Coronary artery (tissue), 2 donors: ENCODE results near the gene MSI1.
"Not testable (repeated sequence)": the region's sequence is repeated elsewhere in the genome, so short reads cannot be mapped to it uniquely, and the experiment has no call there.

ENCODE experiments used
- DNase-seq: peaks from one replicate; pipeline ENCODE4 v3.0.0-alpha.2; 2017; ENCODE audit warnings: low spot score
- H3K27ac ChIP-seq, 2 donors: fragments of 200-600 bp; sonication (generic); one replicate each; pipeline ENCODE4 v1.5.1; 2016 to 2019
- H3K4me3 ChIP-seq: fragments of 200-600 bp; sonication (generic); 2 replicates; pipeline ENCODE4 v1.5.1; 2016; ENCODE audit warnings: mild to moderate bottlenecking, moderate library complexity
- CTCF ChIP-seq: fragments of 200-600 bp; sonication (generic); IDR thresholded peaks from one replicate; pipeline ENCODE4 v1.5.1; 2019; ENCODE audit warnings: antibody characterized with exemption

Gene MSI1

DNA sequence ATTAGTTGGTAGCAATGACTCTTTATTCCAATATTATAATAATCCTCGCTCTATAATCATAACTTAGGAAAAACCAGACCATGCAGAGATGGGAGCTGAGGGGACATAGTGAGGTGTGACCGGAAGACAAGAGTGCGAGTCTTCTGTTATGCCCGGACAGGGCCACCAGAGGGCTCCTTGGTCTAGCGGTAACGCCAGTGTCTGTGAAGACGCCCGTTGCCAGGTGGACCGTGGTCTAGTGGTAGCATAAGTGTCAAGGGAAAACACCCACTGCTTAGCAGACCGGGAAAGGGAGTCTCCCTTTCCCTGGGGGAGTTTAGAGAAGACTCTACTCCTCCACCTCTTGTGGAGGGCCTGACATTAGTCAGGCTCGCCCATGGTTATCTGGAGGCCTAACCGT lies 33.5 kb downstream of the MSI1 start:
- not testable (repeated sequence) for DNase-seq

GRCh38 chr12:120332523-120332922 lies 36.4 kb downstream of the MSI1 start:
- no peak for TF ChIP-seq CTCF
- Histone ChIP-seq H3K27ac (no peak overlapping the region), H3K4me3 (no peak overlapping the region)
- DNase-seq = no peak

More for the DNA sequence above, 33.5 kb downstream of the MSI1 start:
- peak; percentile 15 for TF ChIP-seq CTCF
- not testable (repeated sequence) for H3K27ac ChIP-seq, H3K4me3 ChIP-seq

DNA sequence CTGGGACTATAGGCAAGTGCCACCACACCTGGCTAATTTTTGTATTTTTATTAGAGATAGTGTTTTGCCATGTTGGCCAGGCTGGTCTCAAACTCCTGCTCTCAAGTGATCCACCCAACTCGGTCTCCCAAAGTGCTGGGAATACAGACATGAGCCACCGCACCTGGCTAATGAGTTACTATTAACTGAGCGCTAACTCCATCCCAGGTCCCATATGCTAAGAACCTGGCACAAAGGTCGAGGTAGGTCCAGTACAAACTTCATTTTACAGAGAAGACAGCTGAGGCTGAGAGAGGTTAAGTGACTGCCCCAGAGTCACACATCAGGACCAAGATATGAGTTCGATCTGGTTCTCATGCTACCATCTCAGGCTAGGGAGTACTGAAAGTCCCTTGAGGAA lies 36.9 kb downstream of the MSI1 start:
- H3K4me3 ChIP-seq = no peak overlapping the region
- TF ChIP-seq CTCF = no peak

DNA sequence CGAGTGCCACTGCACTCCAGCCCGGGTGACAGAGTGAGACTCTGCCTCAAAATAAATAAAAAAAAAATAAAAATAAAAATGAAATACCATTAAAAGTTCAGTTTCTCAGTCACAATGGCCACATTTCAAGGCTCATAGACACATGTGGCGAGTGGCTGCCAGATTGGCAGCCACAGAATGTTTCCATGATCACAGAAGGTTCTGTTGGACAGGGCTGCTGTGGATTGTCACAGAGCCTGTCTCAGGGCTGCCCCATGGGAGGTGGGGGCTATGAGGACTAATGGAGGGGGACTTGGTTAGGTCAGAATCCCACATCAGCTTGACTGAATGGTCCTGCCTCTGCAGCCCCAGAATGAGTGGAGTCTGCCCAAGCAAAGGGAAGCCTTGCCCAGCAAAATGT lies 37.6 kb downstream of the MSI1 start:
- TF ChIP-seq CTCF = no peak
- no peak for DNase-seq
- no peak overlapping the region for H3K4me3 ChIP-seq
- no peak overlapping the region for H3K27ac ChIP-seq

More for the DNA sequence above, 36.9 kb downstream of the MSI1 start:
- no peak overlapping the region for H3K27ac ChIP-seq
- no peak for DNase-seq

- no peak overlapping the region for H3K27ac ChIP-seq
- DNase-seq = no peak
- no peak for TF ChIP-seq CTCF
- no peak overlapping the region for H3K4me3 ChIP-seq
Measured at GRCh38 chr12:120328228-120328627, 40.7 kb downstream of the MSI1 start.

GRCh38 chr12:120327593-120327992 lies 41.4 kb downstream of the MSI1 start, which contains the start of gene PLA2G1B:
Gene PLA2G1B (minus strand): TSS chr12:120327779. CDS start chr12:120327753, 26 bp downstream.
- Histone ChIP-seq H3K4me3 (no peak within 1 kb of the TSS), H3K27ac (no peak within 1 kb of the TSS)
- no peak for DNase-seq
- no peak for TF ChIP-seq CTCF

DNA sequence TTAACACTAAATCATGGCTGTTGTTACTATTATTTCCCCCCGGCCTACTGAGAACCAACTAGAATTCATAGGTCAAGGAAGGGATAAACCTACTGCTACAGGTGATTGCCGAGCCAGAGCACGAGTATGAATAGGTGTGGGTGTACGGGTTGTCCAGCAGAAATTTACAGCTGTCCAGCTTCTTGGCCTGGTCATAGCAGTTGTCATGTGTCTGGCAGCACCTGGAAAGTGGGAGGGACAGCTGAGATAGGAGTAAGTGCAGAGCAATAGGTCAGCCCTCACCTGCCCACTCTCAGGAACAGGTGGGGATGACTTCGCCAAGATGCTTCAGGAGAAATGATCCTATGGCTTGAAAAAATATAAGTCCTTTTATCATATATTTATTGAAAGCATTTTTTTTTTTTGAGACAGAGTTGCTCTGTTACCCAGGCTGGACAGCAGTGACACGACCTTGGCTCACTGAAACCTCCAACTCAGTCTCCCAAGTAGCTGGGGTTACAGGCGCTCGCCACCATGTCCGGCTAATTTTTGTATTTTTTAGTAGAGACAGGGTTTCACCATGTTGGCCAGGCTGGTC lies 44.0 kb downstream of the MSI1 start:
- no peak for TF ChIP-seq CTCF
- Histone ChIP-seq H3K27ac (no peak overlapping the region), H3K4me3 (no peak overlapping the region)
- no peak for DNase-seq
